HepG2 (cell line): ENCODE measurements around the gene TBC1D2B. TPM values are rescaled to one million over a fixed set of nuclear protein-coding genes. Genes with fewer than 3 reads are reported as not detected.
A peak's percentile ranks its signal among the peaks of the same experiment; 100 is the strongest.

ENCODE experiments used
- CHD2 ChIP-seq: IDR thresholded peaks from 2 replicates; pipeline ENCODE4 v1.6.1; 2011; ENCODE audit warnings: low read depth, low read length, improper control_type of control experiment
- GABPB1 ChIP-seq: IDR thresholded peaks from 2 replicates; pipeline ENCODE4 v1.6.1; 2016; ENCODE audit warnings: mild to moderate bottlenecking, missing genetic modification reagents, moderate library complexity, missing compliant biosample characterization
- GATA4 ChIP-seq: sonication (generic); IDR thresholded peaks from 2 replicates; pipeline ENCODE4 v1.6.1; 2016; ENCODE audit warnings: antibody characterized with exemption, low read depth, borderline replicate concordance
- KDM2A ChIP-seq: sonication (generic); formaldehyde crosslinking; IDR thresholded peaks from 2 replicates; pipeline ENCODE4 v1.4.0; 2020; ENCODE audit warnings: low read depth, missing genetic modification reagents, borderline replicate concordance
- KMT2B ChIP-seq: IDR thresholded peaks from 2 replicates; pipeline ENCODE4 v1.6.1; 2016; ENCODE audit warnings: missing genetic modification reagents, missing compliant biosample characterization
- MIER2 ChIP-seq: IDR thresholded peaks from 2 replicates; pipeline ENCODE4 v1.6.1; 2016; ENCODE audit warnings: missing biosample characterization, missing genetic modification reagents
- MIER3 ChIP-seq: IDR thresholded peaks from 2 replicates; pipeline ENCODE4 v1.6.1; 2016; ENCODE audit warnings: missing compliant biosample characterization, borderline replicate concordance
- POLR2G ChIP-seq: fragments of 200-400 bp; formaldehyde crosslinking; IDR thresholded peaks from 2 replicates; pipeline ENCODE4 v1.6.1; 2018; ENCODE audit warnings: mild to moderate bottlenecking, low read depth, low read length, moderate library complexity
- RORA ChIP-seq: sonication (generic); formaldehyde crosslinking; IDR thresholded peaks from 2 replicates; pipeline ENCODE4 v1.5.0; 2020; ENCODE audit warnings: mild to moderate bottlenecking, missing genetic modification reagents, moderate library complexity
- SIX1 ChIP-seq: sonication (generic); formaldehyde crosslinking; IDR thresholded peaks from 2 replicates; pipeline ENCODE4 v1.4.0; 2020; ENCODE audit warnings: missing genetic modification reagents, borderline replicate concordance
- TBX2 ChIP-seq: sonication (generic); formaldehyde crosslinking; IDR thresholded peaks from 2 replicates; pipeline ENCODE4 v1.5.0; 2020; ENCODE audit warnings: missing genetic modification reagents, mild to moderate bottlenecking, borderline replicate concordance
- THAP11 ChIP-seq: IDR thresholded peaks from 2 replicates; pipeline ENCODE4 v1.6.1; 2016; ENCODE audit warnings: missing biosample characterization, missing genetic modification reagents
- ZBTB7B ChIP-seq: sonication (generic); formaldehyde crosslinking; IDR thresholded peaks from 2 replicates; pipeline ENCODE4 v1.4.0; 2020; ENCODE audit warnings: missing genetic modification reagents
- ZFYVE20 ChIP-seq: sonication (generic); formaldehyde crosslinking; IDR thresholded peaks from 2 replicates; pipeline ENCODE4 v1.8.0; 2023; ENCODE audit warnings: low read depth, mild to moderate bottlenecking, moderate library complexity, missing genetic modification reagents, borderline replicate concordance
- ZKSCAN1 ChIP-seq: fragments of 150-350 bp; IDR thresholded peaks from 2 replicates; pipeline ENCODE4 v1.6.1; 2014; ENCODE audit warnings: low read length
- ZMYM4 ChIP-seq: sonication (generic); formaldehyde crosslinking; IDR thresholded peaks from 2 replicates; pipeline ENCODE4 v1.8.1; 2023; ENCODE audit warnings: mild to moderate bottlenecking, missing genetic modification reagents
- ZNF256 ChIP-seq: sonication (generic); formaldehyde crosslinking; conservative IDR thresholded peaks from 2 replicates; pipeline ENCODE4 v1.4.0; 2020; ENCODE audit warnings: missing genetic modification reagents
- ZNF570 ChIP-seq: sonication (generic); formaldehyde crosslinking; IDR thresholded peaks from 2 replicates; pipeline ENCODE4 v1.4.0; 2020; ENCODE audit warnings: mild to moderate bottlenecking, missing genetic modification reagents, borderline replicate concordance
- ZNF788 ChIP-seq: sonication (generic); formaldehyde crosslinking; IDR thresholded peaks from 2 replicates; pipeline ENCODE4 v1.5.0; 2020; ENCODE audit warnings: mild to moderate bottlenecking, missing genetic modification reagents, borderline replicate concordance
- polyA plus RNA-seq, 8 experiments: library from polyadenylated mRNA; depleted of rRNA in 3 of 8; stranded (reverse) in 7 of 8; unstranded in 1 of 8; fragments of >200 nt; fragmentation: Illumina TruSeq in 4 of 8; extraction: Trizol in 4 of 8; gene quantifications; 2 replicates each; pipeline versions ENCODE4 v1.2.1 to v1.2.3, GENCODE V29; 2011 to 2016; ENCODE audit warnings: low read depth in 4 of 8, missing spikeins in 1 of 8, mixed read lengths in 1 of 8; ENCODE audit not compliant: insufficient read depth in 1 of 8
- total RNA-seq, 5 experiments: library from RNA; depleted of rRNA; stranded (reverse); fragments of >200 nt; fragmentation: Illumina TruSeq; extraction: Trizol; gene quantifications; 2 replicates each; pipeline ENCODE4 v1.2.3, GENCODE V29; 2016; ENCODE audit warnings: low read depth in 1 of 5
- TF ChIP-seq, protein P1 (sequence below): sonication (generic); formaldehyde crosslinking; IDR thresholded peaks from 2 replicates; pipeline ENCODE4 v1.5.1; 2020; ENCODE audit warnings: mild to moderate bottlenecking, missing genetic modification reagents, moderate library complexity
- TF ChIP-seq, protein P2 (sequence below): sonication (generic); formaldehyde crosslinking; IDR thresholded peaks from 2 replicates; pipeline ENCODE4 v1.4.0; 2020; ENCODE audit warnings: missing genetic modification reagents

The TBC1D2B gene
- total and polyA plus RNA-seq, 2 of the 13 experiments (the other 11 are each of a cell fraction or from before 2014, with no cell fraction given): 10.1 to 14.4 TPM

DNA sequence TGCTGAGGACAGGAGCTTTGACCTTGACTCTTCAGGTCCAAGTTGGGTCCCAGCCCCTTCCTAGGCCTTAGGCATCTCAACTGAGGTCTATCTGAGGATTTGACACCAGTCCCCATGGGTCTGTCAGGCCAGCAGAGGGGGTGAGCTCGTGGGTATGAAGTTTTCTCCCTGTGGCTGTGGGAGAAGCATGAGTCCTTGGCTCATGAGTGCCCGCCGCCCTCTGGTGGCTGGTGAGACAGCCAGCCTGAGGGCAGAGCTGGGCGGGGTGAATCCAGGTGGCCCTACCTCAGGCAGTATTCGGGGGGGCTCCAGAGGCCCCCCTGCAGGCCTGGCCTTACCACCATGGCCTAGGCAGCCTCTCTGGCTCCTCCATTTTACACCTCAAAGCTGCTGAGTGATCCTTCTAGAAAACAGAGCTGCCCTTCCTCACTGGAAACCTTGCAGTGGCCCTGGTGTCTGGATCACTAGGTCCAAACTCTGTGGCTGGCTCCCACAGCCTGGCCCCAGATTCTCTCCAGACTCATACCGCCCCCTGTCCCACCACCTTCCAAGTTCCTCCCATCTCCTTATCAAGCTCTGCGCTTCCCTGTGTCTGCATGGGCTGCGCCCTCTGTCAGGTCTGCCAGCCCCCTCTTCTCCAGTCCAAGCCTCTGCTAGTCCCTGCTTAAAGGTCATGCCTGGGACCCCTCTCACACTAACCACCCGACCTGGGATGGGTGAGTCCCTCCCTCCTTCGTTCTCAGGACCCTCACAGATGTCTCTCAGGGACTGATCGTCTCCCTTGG is 31.0 kb upstream of the TBC1D2B start (continued):
- TF ChIP-seq ZFYVE20 (CRISPR knock-in tag): no peak
- no peak for TF ChIP-seq GATA4
- TF ChIP-seq ZNF570 (CRISPR knock-in tag): no peak
- TF ChIP-seq MIER2 (CRISPR knock-in tag): peak; percentile 66; the same call in 1 of the 2 replicates
- TF ChIP-seq KDM2A: peak; percentile 51; the same call in 1 of the 2 replicates
- no peak for TF ChIP-seq ZKSCAN1
- TF ChIP-seq THAP11 (CRISPR knock-in tag): peak; percentile 52; the same call in 1 of the 2 replicates
- TF ChIP-seq ZBTB7B (CRISPR knock-in tag): peak; percentile 23; the same call in 1 of the 2 replicates
- TF ChIP-seq, protein P1, sequence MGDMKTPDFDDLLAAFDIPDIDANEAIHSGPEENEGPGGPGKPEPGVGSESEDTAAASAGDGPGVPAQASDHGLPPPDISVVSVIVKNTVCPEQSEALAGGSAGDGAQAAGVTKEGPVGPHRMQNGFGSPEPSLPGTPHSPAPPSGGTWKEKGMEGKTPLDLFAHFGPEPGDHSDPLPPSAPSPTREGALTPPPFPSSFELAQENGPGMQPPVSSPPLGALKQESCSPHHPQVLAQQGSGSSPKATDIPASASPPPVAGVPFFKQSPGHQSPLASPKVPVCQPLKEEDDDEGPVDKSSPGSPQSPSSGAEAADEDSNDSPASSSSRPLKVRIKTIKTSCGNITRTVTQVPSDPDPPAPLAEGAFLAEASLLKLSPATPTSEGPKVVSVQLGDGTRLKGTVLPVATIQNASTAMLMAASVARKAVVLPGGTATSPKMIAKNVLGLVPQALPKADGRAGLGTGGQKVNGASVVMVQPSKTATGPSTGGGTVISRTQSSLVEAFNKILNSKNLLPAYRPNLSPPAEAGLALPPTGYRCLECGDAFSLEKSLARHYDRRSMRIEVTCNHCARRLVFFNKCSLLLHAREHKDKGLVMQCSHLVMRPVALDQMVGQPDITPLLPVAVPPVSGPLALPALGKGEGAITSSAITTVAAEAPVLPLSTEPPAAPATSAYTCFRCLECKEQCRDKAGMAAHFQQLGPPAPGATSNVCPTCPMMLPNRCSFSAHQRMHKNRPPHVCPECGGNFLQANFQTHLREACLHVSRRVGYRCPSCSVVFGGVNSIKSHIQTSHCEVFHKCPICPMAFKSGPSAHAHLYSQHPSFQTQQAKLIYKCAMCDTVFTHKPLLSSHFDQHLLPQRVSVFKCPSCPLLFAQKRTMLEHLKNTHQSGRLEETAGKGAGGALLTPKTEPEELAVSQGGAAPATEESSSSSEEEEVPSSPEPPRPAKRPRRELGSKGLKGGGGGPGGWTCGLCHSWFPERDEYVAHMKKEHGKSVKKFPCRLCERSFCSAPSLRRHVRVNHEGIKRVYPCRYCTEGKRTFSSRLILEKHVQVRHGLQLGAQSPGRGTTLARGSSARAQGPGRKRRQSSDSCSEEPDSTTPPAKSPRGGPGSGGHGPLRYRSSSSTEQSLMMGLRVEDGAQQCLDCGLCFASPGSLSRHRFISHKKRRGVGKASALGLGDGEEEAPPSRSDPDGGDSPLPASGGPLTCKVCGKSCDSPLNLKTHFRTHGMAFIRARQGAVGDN (CRISPR knock-in tag): peak; percentile 44
- peak; percentile 40; the same call in 1 of the 2 replicates for TF ChIP-seq ZNF788
- TF ChIP-seq RORA (CRISPR knock-in tag): no peak
- TF ChIP-seq KMT2B: no peak
- TF ChIP-seq MIER3: no peak
- no peak for TF ChIP-seq ZNF256 (CRISPR knock-in tag)
- TF ChIP-seq GABPB1 (CRISPR knock-in tag): peak; percentile 18; the same call in 1 of the 2 replicates
- peak; percentile 49 for TF ChIP-seq TBX2 (CRISPR knock-in tag)
- no peak for TF ChIP-seq CHD2
- no peak for TF ChIP-seq ZMYM4 (CRISPR knock-in tag)
- TF ChIP-seq POLR2G: no peak
- TF ChIP-seq SIX1 (CRISPR knock-in tag): no peak
- TF ChIP-seq, protein P2, sequence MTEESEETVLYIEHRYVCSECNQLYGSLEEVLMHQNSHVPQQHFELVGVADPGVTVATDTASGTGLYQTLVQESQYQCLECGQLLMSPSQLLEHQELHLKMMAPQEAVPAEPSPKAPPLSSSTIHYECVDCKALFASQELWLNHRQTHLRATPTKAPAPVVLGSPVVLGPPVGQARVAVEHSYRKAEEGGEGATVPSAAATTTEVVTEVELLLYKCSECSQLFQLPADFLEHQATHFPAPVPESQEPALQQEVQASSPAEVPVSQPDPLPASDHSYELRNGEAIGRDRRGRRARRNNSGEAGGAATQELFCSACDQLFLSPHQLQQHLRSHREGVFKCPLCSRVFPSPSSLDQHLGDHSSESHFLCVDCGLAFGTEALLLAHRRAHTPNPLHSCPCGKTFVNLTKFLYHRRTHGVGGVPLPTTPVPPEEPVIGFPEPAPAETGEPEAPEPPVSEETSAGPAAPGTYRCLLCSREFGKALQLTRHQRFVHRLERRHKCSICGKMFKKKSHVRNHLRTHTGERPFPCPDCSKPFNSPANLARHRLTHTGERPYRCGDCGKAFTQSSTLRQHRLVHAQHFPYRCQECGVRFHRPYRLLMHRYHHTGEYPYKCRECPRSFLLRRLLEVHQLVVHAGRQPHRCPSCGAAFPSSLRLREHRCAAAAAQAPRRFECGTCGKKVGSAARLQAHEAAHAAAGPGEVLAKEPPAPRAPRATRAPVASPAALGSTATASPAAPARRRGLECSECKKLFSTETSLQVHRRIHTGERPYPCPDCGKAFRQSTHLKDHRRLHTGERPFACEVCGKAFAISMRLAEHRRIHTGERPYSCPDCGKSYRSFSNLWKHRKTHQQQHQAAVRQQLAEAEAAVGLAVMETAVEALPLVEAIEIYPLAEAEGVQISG: peak; percentile 50; the same call in 1 of the 2 replicates
